Suprapubic skin (tissue), 4 donors: Measurements from ENCODE around the gene KRTAP12-2. TPM values are rescaled to one million over a fixed set of nuclear protein-coding genes. Genes with fewer than 3 reads are reported as not detected.
"Not testable (repeated sequence)": the region's sequence is repeated elsewhere in the genome, so short reads cannot be mapped to it uniquely, and the experiment has no call there.

Source experiments
- DNase-seq, 2 donors: peaks; one replicate each; pipeline ENCODE4 v3.0.0-alpha.2; 2019; ENCODE audit warnings: low spot score in 2 of 2
- H3K27ac ChIP-seq: fragments of 200-600 bp; sonication (generic); one replicate; pipeline ENCODE4 v1.5.1; 2019
- H3K27me3 ChIP-seq: fragments of 200-600 bp; sonication (generic); one replicate; pipeline ENCODE4 v1.5.1; 2019
- H3K36me3 ChIP-seq: fragments of 200-600 bp; sonication (generic); one replicate; pipeline ENCODE4 v1.5.1; 2019
- H3K4me1 ChIP-seq: fragments of 200-600 bp; sonication (generic); one replicate; pipeline ENCODE4 v1.5.1; 2019
- H3K4me3 ChIP-seq: fragments of 200-600 bp; sonication (generic); one replicate; pipeline ENCODE4 v1.5.1; 2019; ENCODE audit warnings: mild to moderate bottlenecking
- H3K9me3 ChIP-seq: fragments of 200-600 bp; sonication (generic); one replicate; pipeline ENCODE4 v1.5.1; 2019
- CTCF ChIP-seq, 2 donors: fragments of 200-600 bp in 1 of 2; fragments of 450-650 bp in 1 of 2; sonication (generic) in 1 of 2; IDR thresholded peaks; one replicate each; pipeline ENCODE4 v1.5.1; 2016 to 2019; ENCODE audit warnings: antibody characterized with exemption in 2 of 2, mild to moderate bottlenecking in 1 of 2, moderate library complexity in 1 of 2
- EP300 ChIP-seq: sonication (generic); formaldehyde crosslinking; IDR thresholded peaks from one replicate; pipeline ENCODE4 v1.6.1; 2017; ENCODE audit warnings: antibody characterized with exemption
- POLR2A ChIP-seq, 2 donors: fragments of 450-650 bp; IDR thresholded peaks; one replicate each; pipeline ENCODE4 v1.6.1; 2017; ENCODE audit warnings: antibody characterized with exemption in 2 of 2, mild to moderate bottlenecking in 2 of 2, moderate library complexity in 2 of 2
- POLR2AphosphoS5 ChIP-seq, 3 donors: sonication (generic); formaldehyde crosslinking; IDR thresholded peaks; one replicate each; pipeline ENCODE4 v1.6.1; 2017; ENCODE audit warnings: antibody characterized with exemption in 3 of 3
- WGBS: methylation state at CpG from one replicate; pipeline ENCODE4 v1.1.5; 2018; 5-methylcytosine and 5-hydroxymethylcytosine counted together
- total RNA-seq, 4 donors: library from RNA; depleted of rRNA; stranded (reverse); fragments of >200 nt; gene quantifications; one replicate each; pipeline ENCODE4 v1.1.0, GENCODE V29; 2016

KRTAP12-2 gene
- total RNA-seq, 4 donors from 2014 or later: 5.6 to 29.3 (median 8.2) TPM; not detected in 1

- no peaks in the 10 kb centered on the region for H3K9me3 ChIP-seq
- H3K27ac ChIP-seq: no peak overlapping the region
- no peak for DNase-seq
- TF ChIP-seq POLR2AphosphoS5 (IDR thresholded peaks at IDR 0.05) (no peak), EP300 (no peak), CTCF (IDR thresholded peaks at IDR 0.05) (no peak), POLR2A (IDR thresholded peaks at IDR 0.05) (no peak)
- H3K36me3 ChIP-seq: no peaks in the 10 kb centered on the region
- H3K27me3 ChIP-seq: peaks cover 73% of the 10 kb centered on the region
- no peak overlapping the region for H3K4me3 ChIP-seq
- 60% methylated on average over 16 of the region's 35 CpGs for WGBS
- H3K4me1 ChIP-seq: no peaks in the 10 kb centered on the region
Measured at GRCh38 chr21:44697811-44698734, 31.3 kb upstream of the KRTAP12-2 start.

- DNase-seq, H3K4me3 ChIP-seq, H3K36me3 ChIP-seq, H3K27ac ChIP-seq, H3K4me1 ChIP-seq, H3K9me3 ChIP-seq: not testable (repeated sequence)
- peaks cover 66% of the 10 kb centered on the region for H3K27me3 ChIP-seq
- WGBS: 53% methylated on average over 21 of the region's 21 CpGs
Measured at GRCh38 chr21:44697172-44697810, 30.6 kb upstream of the KRTAP12-2 start, which contains the start of gene KRTAP10-12. Gene KRTAP10-12 (plus strand): TSS chr21:44697172. CDS start chr21:44697202, 30 bp downstream.

GRCh38 chr21:44696572-44696971 is 29.8 kb upstream of the KRTAP12-2 start:
- WGBS: 68% methylated on average over 10 of the region's 10 CpGs
- no peak overlapping the region for H3K27ac ChIP-seq
- peaks cover 58% of the 10 kb centered on the region for H3K27me3 ChIP-seq
- no peak for DNase-seq
- no peak for TF ChIP-seq EP300
- no peak for TF ChIP-seq CTCF (IDR thresholded peaks at IDR 0.05)
- TF ChIP-seq POLR2A (IDR thresholded peaks at IDR 0.05): no peak
- no peak for TF ChIP-seq POLR2AphosphoS5 (IDR thresholded peaks at IDR 0.05)
- H3K9me3 ChIP-seq: no peaks in the 10 kb centered on the region
- H3K4me3 ChIP-seq: no peak overlapping the region
- no peaks in the 10 kb centered on the region for H3K4me1 ChIP-seq
- H3K36me3 ChIP-seq: no peaks in the 10 kb centered on the region

GRCh38 chr21:44695641-44696040 is 28.9 kb upstream of the KRTAP12-2 start:
- Histone ChIP-seq H3K36me3 (no peaks in the 10 kb centered on the region), H3K9me3 (no peaks in the 10 kb centered on the region), H3K4me3 (no peak overlapping the region), H3K4me1 (no peaks in the 10 kb centered on the region), H3K27me3 (peaks cover 49% of the 10 kb centered on the region), H3K27ac (no peak overlapping the region)
- 78% methylated on average over 8 of the region's 8 CpGs for WGBS
- TF ChIP-seq CTCF (IDR thresholded peaks at IDR 0.05): no peak
- TF ChIP-seq POLR2AphosphoS5 (IDR thresholded peaks at IDR 0.05): no peak
- TF ChIP-seq POLR2A (IDR thresholded peaks at IDR 0.05): no peak
- no peak for DNase-seq

GRCh38 chr21:44695184-44695583 is 28.5 kb upstream of the KRTAP12-2 start:
- Histone ChIP-seq H3K27me3 (peaks cover 44% of the 10 kb centered on the region), H3K9me3 (no peaks in the 10 kb centered on the region), H3K36me3 (no peaks in the 10 kb centered on the region), H3K4me3 (no peak overlapping the region), H3K27ac (no peak overlapping the region), H3K4me1 (no peaks in the 10 kb centered on the region)
- no peak for DNase-seq
- 71% methylated on average over 1 of the region's 8 CpGs for whole genome bisulfite sequencing
- no peak for TF ChIP-seq POLR2AphosphoS5 (IDR thresholded peaks at IDR 0.05)

- no peak for DNase-seq
- Histone ChIP-seq H3K9me3 (no peaks in the 10 kb centered on the region), H3K36me3 (no peaks in the 10 kb centered on the region), H3K4me3 (no peak overlapping the region), H3K27me3 (peaks cover 40% of the 10 kb centered on the region), H3K4me1 (no peaks in the 10 kb centered on the region), H3K27ac (no peak overlapping the region)
- WGBS: 78% methylated on average over 11 of the region's 11 CpGs
- no peak for TF ChIP-seq CTCF (IDR thresholded peaks at IDR 0.05)
- TF ChIP-seq POLR2AphosphoS5 (IDR thresholded peaks at IDR 0.05): no peak
- no peak for TF ChIP-seq POLR2A (IDR thresholded peaks at IDR 0.05)
- TF ChIP-seq EP300: no peak
Measured at GRCh38 chr21:44694776-44695175, 28.0 kb upstream of the KRTAP12-2 start.
